GM19025 (cell line): ENCODE measurements around the gene FCRL6.

Experiments
- ATAC-seq: cut with Tn5 transposase; IDR thresholded peaks from one replicate; pipeline ENCODE4 v1.9.1; 2021; ENCODE audit warnings: mild to moderate bottlenecking, low read depth, moderate library complexity; ENCODE audit not compliant: unreplicated experiment

FCRL6 gene

GRCh38 chr1:159795534-159795933 is 6.6 kb upstream of the FCRL6 start:
- no peak for ATAC-seq

- no peak for ATAC-seq
Observed at GRCh38 chr1:159798893-159799292, 3.3 kb upstream of the FCRL6 start.

GRCh38 chr1:159799446-159799985 is 2.6 kb upstream of the FCRL6 start:
- ATAC-seq = no peak

- peak; percentile 75 for ATAC-seq
Observed at GRCh38 chr1:159800177-159800930, 1.8 kb upstream of the FCRL6 start.

GRCh38 chr1:159803956-159804689 is 2.0 kb downstream of the FCRL6 start:
- ATAC-seq = no peak

GRCh38 chr1:159804924-159805323 is 2.8 kb downstream of the FCRL6 start:
- ATAC-seq = no peak

- no peak for ATAC-seq
Observed at GRCh38 chr1:159815926-159816325, 13.8 kb downstream of the FCRL6 start.

GRCh38 chr1:159817276-159818041 is 15.3 kb downstream of the FCRL6 start:
- no peak for ATAC-seq

- ATAC-seq = no peak
Observed at GRCh38 chr1:159821171-159821867, 19.2 kb downstream of the FCRL6 start.

- ATAC-seq = no peak
Observed at GRCh38 chr1:159823406-159823805, 21.2 kb downstream of the FCRL6 start.

- no peak for ATAC-seq
Observed at GRCh38 chr1:159825564-159825963, 23.4 kb downstream of the FCRL6 start.

GRCh38 chr1:159826441-159827101 is 24.4 kb downstream of the FCRL6 start, which contains the start of gene SLAMF8:
SLAMF8 (plus strand) TSS chr1:159826873; CDS start chr1:159826899, 26 bp downstream.
- ATAC-seq = no peak

- ATAC-seq = no peak
Observed at GRCh38 chr1:159827102-159827490, 24.9 kb downstream of the FCRL6 start.

GRCh38 chr1:159827549-159827948 is 25.4 kb downstream of the FCRL6 start:
- ATAC-seq = no peak

- no peak for ATAC-seq
Observed at GRCh38 chr1:159828176-159828575, 26.0 kb downstream of the FCRL6 start.

GRCh38 chr1:159828581-159829272 is 26.6 kb downstream of the FCRL6 start:
- ATAC-seq = no peak

GRCh38 chr1:159829273-159829634 is 27.1 kb downstream of the FCRL6 start:
- ATAC-seq = no peak

GRCh38 chr1:159829822-159830465 is 27.8 kb downstream of the FCRL6 start:
- no peak for ATAC-seq

- ATAC-seq = no peak
Observed at GRCh38 chr1:159830722-159831121, 28.6 kb downstream of the FCRL6 start.
